H1 (cell line): ENCODE results near the gene TMPO.

Experiments used
- ATF2 ChIP-seq: IDR thresholded peaks from 2 replicates; pipeline ENCODE4 v1.6.1; 2012; ENCODE audit warnings: low read length, inconsistent platforms
- CTCF ChIP-seq, 3 experiments: IDR thresholded peaks; 1 replicate in 2 of 3; 2 replicates in 1 of 3; pipeline versions ENCODE4 v1.5.1 to v1.6.1; 2011; ENCODE audit warnings: low read length in 3 of 3, mild to moderate bottlenecking in 3 of 3, inconsistent platforms in 2 of 3, low read depth in 1 of 3, moderate library complexity in 1 of 3; ENCODE audit not compliant: insufficient read depth in 1 of 3; ENCODE audit errors: control extremely low read depth in 1 of 3
- EZH2 ChIP-seq: fragments of 200-600 bp; sonication (generic); IDR thresholded peaks from 2 replicates; pipeline ENCODE4 v1.7.1; 2012; ENCODE audit warnings: low read depth, mild to moderate bottlenecking, moderate library complexity, low read length, inconsistent platforms; ENCODE audit not compliant: severe bottlenecking
- HDAC6 ChIP-seq: IDR thresholded peaks from one replicate; pipeline ENCODE4 v1.7.1; 2012; ENCODE audit warnings: low read depth, mild to moderate bottlenecking, inconsistent platforms, low read length, moderate library complexity
- POLR2A ChIP-seq, 2 experiments: IDR thresholded peaks; 1 replicate in 1 of 2; 2 replicates in 1 of 2; pipeline ENCODE4 v1.6.1; 2011; ENCODE audit warnings: low read depth in 2 of 2, low read length in 2 of 2, mild to moderate bottlenecking in 2 of 2; ENCODE audit errors: control extremely low read depth in 1 of 2
- POLR2AphosphoS5 ChIP-seq: IDR thresholded peaks from 2 replicates; pipeline ENCODE4 v1.6.1; 2011; ENCODE audit warnings: low read depth, low read length
- SP1 ChIP-seq: IDR thresholded peaks from 2 replicates; pipeline ENCODE4 v1.6.1; 2011; ENCODE audit warnings: low read depth, low read length
- TBP ChIP-seq: IDR thresholded peaks from 2 replicates; pipeline ENCODE4 v1.6.1; 2011; ENCODE audit warnings: low read depth, low read length, improper control_type of control experiment
- ZNF274 ChIP-seq: IDR thresholded peaks from 2 replicates; pipeline ENCODE4 v1.7.0; 2012; ENCODE audit warnings: low read length, borderline replicate concordance; ENCODE audit errors: extremely low read depth

- peak; percentile 99 for TF ChIP-seq POLR2A (IDR thresholded peaks at IDR 0.05; ENCODE audit: control extremely low read depth in 1 of 2, low read depth in 2 of 2, low read length in 2 of 2)
- no peak for TF ChIP-seq ZNF274
- no peak for TF ChIP-seq HDAC6
- peak; percentile 97 for TF ChIP-seq TBP
- no peak for TF ChIP-seq ATF2
- peak; percentile 92 for TF ChIP-seq SP1
- no peak for TF ChIP-seq CTCF (IDR thresholded peaks at IDR 0.05; ENCODE audit: control extremely low read depth in 1 of 3, insufficient read depth in 1 of 3, low read depth in 1 of 3, low read length in 3 of 3)
- TF ChIP-seq POLR2AphosphoS5: peak; percentile 100
- no peak for TF ChIP-seq EZH2
These were observed 78.1 kb downstream of the TMPO start, which contains the start of gene SLC25A3 for GRCh38 chr12:98593351-98594049.
